ENCODE measurements around the gene MAP2.

MAP2 gene

GRCh38 chr2:209390839-209391238, 33.0 kb upstream of the MAP2 start:
- no peak for FAIRE-seq
- TF ChIP-seq POLR2AphosphoS5 (IDR thresholded peaks at IDR 0.05; ENCODE audit: low read depth, low read length) (no peak), POU2F2 (IDR thresholded peaks at IDR 0.05; ENCODE audit: low read depth, low read length) (no peak), TAF1 (IDR thresholded peaks at IDR 0.05; ENCODE audit: low read depth, low read length) (no peak), PAX5 (IDR thresholded peaks at IDR 0.05; ENCODE audit: insufficient read depth, low read length, severe bottlenecking) (no peak)
- no peak for DNase-seq (ENCODE audit: insufficient read length, low spot score)

- no peak for TF ChIP-seq TAF1 (IDR thresholded peaks at IDR 0.05; ENCODE audit: low read depth, low read length)
- TF ChIP-seq POLR2AphosphoS5 (IDR thresholded peaks at IDR 0.05; ENCODE audit: low read depth, low read length): no peak
- no peak for TF ChIP-seq PAX5 (IDR thresholded peaks at IDR 0.05; ENCODE audit: insufficient read depth, low read length, severe bottlenecking)
- no peak for TF ChIP-seq POU2F2 (IDR thresholded peaks at IDR 0.05; ENCODE audit: low read depth, low read length)
- TF ChIP-seq SPI1 (IDR thresholded peaks at IDR 0.05; ENCODE audit: low read depth, low read length): no peak
- no peak for TF ChIP-seq POLR2A (IDR thresholded peaks at IDR 0.05; ENCODE audit: low read depth, low read length)
- DNase-seq (ENCODE audit: insufficient read length, low spot score) (no peak), FAIRE-seq (no peak)
Observed at GRCh38 chr2:209391776-209392401, 32.0 kb upstream of the MAP2 start.

- FAIRE-seq (no peak), DNase-seq (ENCODE audit: insufficient read length, low spot score) (no peak)
- TF ChIP-seq TAF1 (IDR thresholded peaks at IDR 0.05; ENCODE audit: low read depth, low read length): no peak
- TF ChIP-seq PAX5 (IDR thresholded peaks at IDR 0.05; ENCODE audit: insufficient read depth, low read length, severe bottlenecking): no peak
- no peak for TF ChIP-seq POLR2AphosphoS5 (IDR thresholded peaks at IDR 0.05; ENCODE audit: low read depth, low read length)
- no peak for TF ChIP-seq POLR2A (IDR thresholded peaks at IDR 0.05; ENCODE audit: low read depth, low read length)
- TF ChIP-seq POU2F2 (IDR thresholded peaks at IDR 0.05; ENCODE audit: low read depth, low read length): no peak
- TF ChIP-seq SPI1 (IDR thresholded peaks at IDR 0.05; ENCODE audit: low read depth, low read length): no peak
Observed at GRCh38 chr2:209395229-209395628, 28.6 kb upstream of the MAP2 start.

DNA sequence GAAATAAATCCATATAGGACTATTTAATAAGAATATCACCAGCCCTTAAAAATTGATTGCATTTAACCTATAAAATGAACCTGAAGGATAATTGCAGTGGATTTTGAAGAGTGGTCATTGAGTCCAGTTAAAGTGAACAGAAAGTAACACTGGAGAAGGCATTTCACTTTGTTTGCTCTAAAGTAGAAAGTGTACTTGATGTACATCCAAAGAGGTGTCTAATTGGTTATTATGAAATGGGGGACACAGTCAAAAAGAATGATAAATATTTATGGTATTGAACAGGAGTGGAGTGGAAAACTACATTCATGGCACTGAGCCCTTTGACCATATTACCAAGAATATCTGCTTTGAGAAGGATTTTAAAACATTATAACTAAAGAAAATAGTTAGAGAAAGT, 28.2 kb upstream of the MAP2 start:
- FAIRE-seq (no peak), DNase-seq (ENCODE audit: insufficient read length, low spot score) (no peak)
- no peak for TF ChIP-seq SPI1 (IDR thresholded peaks at IDR 0.05; ENCODE audit: low read depth, low read length)
- no peak for TF ChIP-seq TAF1 (IDR thresholded peaks at IDR 0.05; ENCODE audit: low read depth, low read length)
- no peak for TF ChIP-seq PAX5 (IDR thresholded peaks at IDR 0.05; ENCODE audit: insufficient read depth, low read length, severe bottlenecking)
- TF ChIP-seq POU2F2 (IDR thresholded peaks at IDR 0.05; ENCODE audit: low read depth, low read length): no peak
- no peak for TF ChIP-seq POLR2AphosphoS5 (IDR thresholded peaks at IDR 0.05; ENCODE audit: low read depth, low read length)
- no peak for TF ChIP-seq POLR2A (IDR thresholded peaks at IDR 0.05; ENCODE audit: low read depth, low read length)

GRCh38 chr2:209398463-209398862, 25.4 kb upstream of the MAP2 start:
- no peak for TF ChIP-seq POLR2A (IDR thresholded peaks at IDR 0.05; ENCODE audit: low read depth, low read length)
- no peak for TF ChIP-seq PAX5 (IDR thresholded peaks at IDR 0.05; ENCODE audit: insufficient read depth, low read length, severe bottlenecking)
- TF ChIP-seq TAF1 (IDR thresholded peaks at IDR 0.05; ENCODE audit: low read depth, low read length): no peak
- TF ChIP-seq POLR2AphosphoS5 (IDR thresholded peaks at IDR 0.05; ENCODE audit: low read depth, low read length): no peak
- TF ChIP-seq SPI1 (IDR thresholded peaks at IDR 0.05; ENCODE audit: low read depth, low read length): no peak
- TF ChIP-seq POU2F2 (IDR thresholded peaks at IDR 0.05; ENCODE audit: low read depth, low read length): no peak
- DNase-seq (ENCODE audit: insufficient read length, low spot score) (no peak), FAIRE-seq (no peak)

DNA sequence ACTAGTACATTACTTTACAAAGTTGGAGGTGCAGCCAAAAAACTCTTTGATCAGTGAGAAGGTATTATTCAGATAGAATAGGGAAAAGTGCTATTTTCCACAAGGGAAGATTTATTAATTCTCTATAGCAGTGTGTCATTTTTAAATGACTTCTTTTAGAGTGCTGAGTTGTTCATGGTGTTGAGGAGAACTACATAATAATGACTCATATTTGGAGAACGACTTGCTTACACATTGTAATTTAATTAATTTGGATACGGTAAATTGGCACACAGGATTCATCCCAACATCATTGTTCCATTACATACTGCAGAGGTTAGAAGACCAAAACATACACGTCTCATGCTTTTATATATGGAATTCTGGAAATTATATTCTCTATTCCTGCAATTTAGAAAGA, 22.1 kb upstream of the MAP2 start:
- DNase-seq (ENCODE audit: insufficient read length, low spot score) (no peak), FAIRE-seq (no peak)
- TF ChIP-seq POLR2AphosphoS5 (IDR thresholded peaks at IDR 0.05; ENCODE audit: low read depth, low read length): no peak
- no peak for TF ChIP-seq SPI1 (IDR thresholded peaks at IDR 0.05; ENCODE audit: low read depth, low read length)
- TF ChIP-seq POU2F2 (IDR thresholded peaks at IDR 0.05; ENCODE audit: low read depth, low read length): no peak
- TF ChIP-seq TAF1 (IDR thresholded peaks at IDR 0.05; ENCODE audit: low read depth, low read length): no peak
- no peak for TF ChIP-seq PAX5 (IDR thresholded peaks at IDR 0.05; ENCODE audit: insufficient read depth, low read length, severe bottlenecking)
- TF ChIP-seq POLR2A (IDR thresholded peaks at IDR 0.05; ENCODE audit: low read depth, low read length): no peak

DNA sequence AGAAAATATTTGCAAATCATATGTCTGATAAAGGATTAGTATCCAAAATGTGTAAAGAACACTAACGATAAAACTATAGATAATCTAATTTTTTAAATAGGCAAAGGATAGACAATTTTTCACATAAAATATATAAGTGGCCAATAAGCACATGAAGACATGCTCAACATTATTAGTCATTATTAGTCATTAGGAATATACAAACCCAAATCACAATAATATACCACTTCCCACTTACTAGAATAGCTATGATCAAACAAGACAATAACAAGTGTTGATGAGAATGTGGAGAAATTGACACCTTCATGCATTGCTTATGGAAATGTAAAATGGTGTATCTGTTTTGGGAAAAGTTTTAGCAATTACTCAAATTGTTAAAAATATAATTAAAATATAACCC, 12.6 kb upstream of the MAP2 start:
- no peak for FAIRE-seq
- TF ChIP-seq SPI1 (IDR thresholded peaks at IDR 0.05; ENCODE audit: low read depth, low read length) (no peak), POU2F2 (IDR thresholded peaks at IDR 0.05; ENCODE audit: low read depth, low read length) (no peak), PAX5 (IDR thresholded peaks at IDR 0.05; ENCODE audit: insufficient read depth, low read length, severe bottlenecking) (no peak), POLR2AphosphoS5 (IDR thresholded peaks at IDR 0.05; ENCODE audit: low read depth, low read length) (no peak), TAF1 (IDR thresholded peaks at IDR 0.05; ENCODE audit: low read depth, low read length) (no peak), POLR2A (IDR thresholded peaks at IDR 0.05; ENCODE audit: low read depth, low read length) (no peak)
- DNase-seq (ENCODE audit: insufficient read length, low spot score): no peak

DNA sequence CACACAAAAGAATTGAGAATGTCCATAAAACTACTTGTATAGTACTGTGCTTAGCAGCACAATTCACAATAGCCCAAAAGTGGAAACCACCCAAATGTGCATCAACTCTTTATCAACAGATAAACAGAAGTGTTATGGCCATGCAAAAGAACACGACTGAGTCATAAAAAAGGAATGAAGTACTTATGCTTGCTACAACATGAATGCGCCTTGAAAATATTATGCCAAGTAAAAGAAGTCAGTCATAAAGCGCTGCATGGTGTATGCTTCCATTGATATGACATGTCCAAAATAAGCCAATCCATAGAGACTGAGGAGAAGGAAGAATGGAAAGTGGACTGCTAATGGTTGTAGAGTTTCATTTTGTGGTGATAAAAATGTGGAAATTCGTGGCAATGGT, 12.1 kb upstream of the MAP2 start:
- TF ChIP-seq PAX5 (IDR thresholded peaks at IDR 0.05; ENCODE audit: insufficient read depth, low read length, severe bottlenecking): no peak
- no peak for TF ChIP-seq SPI1 (IDR thresholded peaks at IDR 0.05; ENCODE audit: low read depth, low read length)
- no peak for TF ChIP-seq TAF1 (IDR thresholded peaks at IDR 0.05; ENCODE audit: low read depth, low read length)
- no peak for TF ChIP-seq POLR2AphosphoS5 (IDR thresholded peaks at IDR 0.05; ENCODE audit: low read depth, low read length)
- no peak for TF ChIP-seq POLR2A (IDR thresholded peaks at IDR 0.05; ENCODE audit: low read depth, low read length)
- TF ChIP-seq POU2F2 (IDR thresholded peaks at IDR 0.05; ENCODE audit: low read depth, low read length): no peak
- DNase-seq (ENCODE audit: insufficient read length, low spot score) (no peak), FAIRE-seq (no peak)

DNA sequence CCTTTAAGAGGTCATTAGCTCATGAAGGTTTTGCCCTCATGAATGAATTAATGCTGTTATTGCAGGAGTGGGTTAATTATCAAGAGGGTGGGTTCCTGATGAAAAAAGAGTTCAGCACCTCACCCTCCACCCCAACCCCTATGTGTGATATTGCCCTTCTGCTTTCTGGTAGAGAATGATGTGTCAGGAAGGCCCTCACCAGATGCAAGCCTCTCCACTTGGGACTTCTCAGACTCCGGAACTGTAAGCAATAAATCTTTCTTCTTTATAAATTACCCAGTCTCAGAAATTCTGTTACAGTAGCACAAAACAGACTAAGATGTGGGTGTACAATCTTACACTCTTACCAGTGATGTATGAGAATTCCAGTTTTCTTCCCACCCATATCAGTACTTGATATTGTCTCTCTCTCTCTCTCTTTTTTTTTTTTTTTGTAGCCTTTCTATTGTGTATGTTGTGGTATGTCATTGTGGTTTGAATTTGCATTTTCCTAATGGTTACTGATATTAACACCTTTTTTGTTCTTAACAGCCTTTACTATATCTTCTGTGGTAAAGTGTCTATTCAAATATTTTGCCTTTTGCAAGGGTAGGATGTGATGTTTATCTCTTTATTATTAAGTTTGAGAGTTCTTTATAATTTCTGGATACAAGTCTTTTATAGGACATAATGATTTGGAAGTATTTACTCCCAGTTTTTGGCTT, 10.4 kb upstream of the MAP2 start:
- TF ChIP-seq SPI1 (IDR thresholded peaks at IDR 0.05; ENCODE audit: low read depth, low read length): no peak
- TF ChIP-seq PAX5 (IDR thresholded peaks at IDR 0.05; ENCODE audit: insufficient read depth, low read length, severe bottlenecking): no peak
- TF ChIP-seq POU2F2 (IDR thresholded peaks at IDR 0.05; ENCODE audit: low read depth, low read length): no peak
- TF ChIP-seq TAF1 (IDR thresholded peaks at IDR 0.05; ENCODE audit: low read depth, low read length): no peak
- no peak for TF ChIP-seq POLR2A (IDR thresholded peaks at IDR 0.05; ENCODE audit: low read depth, low read length)
- no peak for TF ChIP-seq POLR2AphosphoS5 (IDR thresholded peaks at IDR 0.05; ENCODE audit: low read depth, low read length)
- DNase-seq (ENCODE audit: insufficient read length, low spot score) (no peak), FAIRE-seq (no peak)

All from GM12891 (cell line).